Pulmonary artery endothelial cell (primary cell): Measurements from ENCODE around the gene SCN9A. TPM values are rescaled to one million over a fixed set of nuclear protein-coding genes. Genes with fewer than 3 reads are reported as not detected.
"Not testable (repeated sequence)": the region's sequence is repeated elsewhere in the genome, so short reads cannot be mapped to it uniquely, and the experiment has no call there.

ENCODE experiments used
- DNase-seq: peaks from one replicate; pipeline ENCODE4 v3.0.0-alpha.2; 2011; ENCODE audit warnings: low read depth, low spot score
- total RNA-seq: library from RNA; depleted of rRNA; stranded (reverse); fragments of >200 nt; gene quantifications from 2 replicates; pipeline ENCODE4 v1.2.3, GENCODE V29; 2014

Gene SCN9A
- total RNA-seq, 1 donor from 2014 or later: 0.33 TPM

DNA sequence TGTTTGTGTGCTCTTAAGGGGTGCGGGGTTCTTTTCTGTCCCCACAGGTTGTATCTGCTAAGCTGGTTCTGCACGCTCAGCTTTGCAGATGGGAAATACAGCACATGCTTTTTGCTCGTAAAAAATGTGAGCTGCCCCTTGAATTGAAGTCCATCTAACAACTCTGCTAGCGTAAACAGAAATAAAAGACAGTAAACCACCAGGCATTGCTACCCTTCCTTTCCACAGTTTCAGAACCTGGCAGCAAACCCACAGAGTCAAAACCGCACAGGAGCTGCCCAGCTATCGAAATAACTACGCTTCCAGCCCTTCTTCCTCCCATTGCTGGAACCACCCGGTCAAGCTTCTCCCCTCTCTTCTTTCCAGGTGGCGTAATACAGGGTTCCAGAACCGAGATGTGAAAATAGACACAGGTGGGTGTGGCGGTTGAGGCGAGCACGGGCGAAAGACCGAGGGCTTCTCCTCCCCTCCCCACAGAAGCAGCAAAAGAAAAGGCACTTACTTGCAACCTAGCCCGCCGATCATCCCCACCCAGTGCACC is 479 bp downstream of the SCN9A start:
- no peak for DNase-seq

DNA sequence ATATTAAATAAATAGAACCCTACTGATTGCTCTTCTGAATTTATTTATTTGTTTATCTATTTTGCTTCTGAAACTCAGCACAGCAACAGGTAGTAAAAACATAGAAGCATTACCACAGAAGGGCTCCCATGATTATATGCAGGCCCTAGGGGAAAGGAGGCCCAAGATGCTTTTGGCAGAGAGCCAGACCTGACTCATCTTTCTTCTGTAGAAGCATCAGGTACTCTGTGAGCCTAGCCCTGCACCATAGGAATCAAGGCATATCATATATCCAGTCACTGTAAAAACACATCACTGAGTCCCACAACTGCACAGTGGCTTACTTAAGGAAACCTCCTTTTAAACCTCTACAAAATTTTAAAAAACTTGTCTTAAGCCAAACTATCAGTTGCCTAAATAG is 1.8 kb downstream of the SCN9A start:
- DNase-seq: no peak

DNA sequence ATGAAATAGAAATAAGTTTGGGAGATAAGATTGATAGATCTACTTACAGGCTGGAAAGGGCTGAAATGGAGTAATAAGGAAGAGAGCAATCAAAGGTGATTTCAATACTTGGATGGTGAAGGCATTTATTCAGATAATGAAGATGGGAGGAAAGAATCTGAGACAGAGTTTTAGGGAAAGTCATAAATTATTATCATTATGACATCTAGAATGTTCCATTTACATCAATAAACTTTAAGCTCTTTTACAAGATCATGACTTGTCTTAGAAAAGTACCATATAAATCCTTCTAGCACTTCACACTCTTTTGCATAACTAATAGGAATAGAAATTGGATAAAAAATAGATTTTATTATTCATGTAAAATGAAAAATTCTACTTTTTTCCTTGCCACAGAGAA is 2.2 kb downstream of the SCN9A start:
- DNase-seq: no peak

DNA sequence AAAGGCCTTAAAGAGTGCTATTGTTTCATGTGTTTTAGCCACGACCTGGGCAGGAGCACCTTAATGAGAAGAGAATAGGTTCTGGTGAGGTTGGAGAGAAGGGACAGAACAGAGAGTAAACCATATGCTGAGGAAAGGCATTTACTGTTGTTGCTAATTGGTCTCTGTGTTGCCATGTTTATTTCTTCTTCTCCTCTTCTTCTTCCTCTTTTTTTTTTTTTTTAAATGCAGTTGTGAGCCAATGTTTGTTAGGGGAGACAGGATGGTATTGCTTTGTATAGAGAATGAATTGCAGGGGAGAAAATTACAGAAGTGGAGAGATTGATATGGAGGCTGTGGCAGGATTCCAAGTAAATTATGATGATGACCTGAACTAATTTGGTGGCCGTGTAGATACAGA is 2.6 kb downstream of the SCN9A start:
- DNase-seq: no peak

DNA sequence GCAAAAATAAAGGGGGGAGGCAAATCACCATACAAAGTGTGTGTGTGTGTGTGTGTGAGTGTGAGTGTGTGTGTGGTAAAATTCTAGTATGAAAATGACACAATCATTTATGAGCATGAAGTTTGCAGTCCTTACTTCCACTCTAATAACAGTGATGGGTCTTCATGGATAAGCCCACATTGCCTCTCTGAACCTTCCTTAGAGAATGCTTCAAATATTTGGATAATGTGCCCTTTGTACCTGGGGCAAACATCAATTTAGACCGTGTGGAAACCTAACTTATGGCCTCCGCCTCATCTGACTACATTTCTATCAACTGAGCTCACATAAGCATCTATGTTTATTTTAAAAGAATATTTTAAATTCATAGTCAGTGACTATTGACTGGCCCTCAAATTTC is 3.7 kb downstream of the SCN9A start:
- DNase-seq: no peak

DNA sequence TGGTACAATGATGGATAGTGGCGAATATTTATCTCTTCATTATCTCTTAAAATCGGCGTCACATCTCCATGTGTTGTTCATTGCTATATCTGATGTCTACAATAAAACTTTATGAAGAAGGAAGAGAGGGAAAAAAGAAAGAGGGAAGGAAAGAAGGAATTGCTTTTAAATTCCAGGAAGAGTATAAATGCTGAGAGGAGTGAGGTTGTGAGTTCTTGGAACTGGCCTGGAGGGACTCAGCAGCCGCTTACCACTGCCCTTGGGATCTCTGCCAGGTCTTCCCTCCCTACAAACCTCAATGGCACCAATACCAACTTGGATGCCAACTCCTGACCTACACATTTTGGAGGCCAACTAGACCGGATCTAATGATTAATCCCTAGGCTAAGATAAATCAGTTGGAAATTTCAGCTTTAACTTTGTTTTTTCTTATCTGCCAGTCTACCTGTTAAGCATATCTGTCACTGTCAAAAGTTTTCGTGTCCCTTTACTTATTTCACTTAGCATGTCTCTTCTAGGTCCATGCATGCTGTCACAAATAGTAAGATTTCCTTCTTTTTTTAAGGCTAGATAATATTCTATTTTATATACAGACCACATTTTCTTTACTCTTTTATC is 9.8 kb downstream of the SCN9A start:
- no peak for DNase-seq

DNA sequence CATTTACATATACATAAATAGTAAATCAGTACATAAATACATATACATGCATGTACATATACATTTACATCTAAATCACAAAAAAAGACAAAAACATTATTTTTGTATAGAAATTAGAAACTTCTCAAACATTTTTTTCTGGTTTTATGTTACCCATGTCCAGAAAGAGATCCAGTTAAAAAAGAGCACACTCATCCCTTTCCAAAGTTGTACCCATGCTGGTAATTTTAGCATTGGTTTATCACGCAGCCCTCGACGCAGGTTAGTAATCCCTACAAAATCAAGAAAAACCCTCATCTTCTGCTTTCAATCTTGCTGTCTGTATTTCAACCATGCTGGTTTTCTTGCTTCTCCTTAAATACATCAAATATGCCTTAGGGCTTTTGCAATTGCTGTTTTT is 10.5 kb downstream of the SCN9A start:
- DNase-seq: no peak

DNA sequence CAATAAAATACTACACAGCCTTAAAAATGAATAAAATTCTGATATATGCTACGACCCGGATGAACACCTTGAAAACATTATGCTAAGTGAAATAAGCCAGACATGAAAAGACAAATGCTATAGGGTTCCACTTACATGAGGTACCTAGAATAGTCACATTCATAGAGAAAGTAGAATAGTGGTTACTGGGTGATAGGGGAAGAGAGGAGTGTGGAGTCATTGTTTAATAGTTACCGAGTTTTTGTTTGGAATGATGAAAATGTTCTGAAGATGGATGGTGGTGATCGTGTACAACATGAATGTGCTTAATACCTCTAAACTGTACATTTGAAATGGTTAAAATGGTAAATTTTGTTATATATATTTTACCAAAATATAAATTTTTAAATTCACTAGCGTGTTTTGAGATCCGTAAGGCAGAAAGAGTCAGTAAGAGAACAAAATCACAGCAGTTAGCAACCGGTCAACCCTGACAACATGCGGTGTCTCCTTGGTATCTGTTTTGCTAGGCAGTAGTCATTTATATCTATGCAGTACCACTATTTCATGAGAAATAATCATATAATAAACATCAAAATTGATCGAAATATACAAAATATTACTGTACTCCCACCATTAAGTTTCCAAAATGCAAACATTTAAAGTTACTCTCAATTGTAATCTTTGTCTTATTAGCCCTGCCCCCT is 11.1 kb downstream of the SCN9A start:
- no peak for DNase-seq

DNA sequence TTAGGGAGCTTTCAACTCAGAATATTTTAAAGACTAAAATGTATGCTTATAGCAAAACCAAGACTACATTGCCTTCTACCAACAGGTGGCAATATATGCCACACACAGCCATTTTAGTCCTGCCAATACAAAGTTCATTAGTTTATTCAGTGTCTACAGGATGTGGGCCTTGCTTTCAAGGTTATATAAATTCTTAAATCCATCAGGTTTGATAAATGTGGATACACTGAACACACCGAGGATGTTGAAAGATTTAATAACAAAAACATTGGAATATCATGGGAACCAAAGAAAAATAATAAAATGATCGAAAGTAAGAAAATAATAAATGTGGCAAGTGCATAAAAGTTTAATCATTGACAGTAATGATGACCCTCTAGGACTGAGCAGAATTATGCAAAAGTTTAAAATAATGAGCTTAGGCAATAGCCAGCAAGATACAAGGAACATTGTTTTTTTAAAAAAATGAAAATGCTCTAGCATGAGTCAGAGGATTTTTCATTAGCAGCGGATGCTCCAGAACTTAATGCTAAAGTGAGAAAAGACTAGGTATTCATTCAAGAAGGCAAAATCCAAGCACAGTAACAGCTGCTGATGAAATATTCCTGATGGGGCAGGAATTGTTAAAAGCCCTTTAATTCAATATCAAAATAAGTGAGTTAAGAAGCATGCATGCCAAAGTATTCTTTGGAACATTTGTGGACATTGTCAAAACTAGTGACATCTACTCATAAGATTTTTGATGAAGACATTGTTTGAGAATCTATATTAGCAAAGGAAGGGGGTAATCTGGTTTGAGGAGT is 14.2 kb downstream of the SCN9A start:
- no peak for DNase-seq

DNA sequence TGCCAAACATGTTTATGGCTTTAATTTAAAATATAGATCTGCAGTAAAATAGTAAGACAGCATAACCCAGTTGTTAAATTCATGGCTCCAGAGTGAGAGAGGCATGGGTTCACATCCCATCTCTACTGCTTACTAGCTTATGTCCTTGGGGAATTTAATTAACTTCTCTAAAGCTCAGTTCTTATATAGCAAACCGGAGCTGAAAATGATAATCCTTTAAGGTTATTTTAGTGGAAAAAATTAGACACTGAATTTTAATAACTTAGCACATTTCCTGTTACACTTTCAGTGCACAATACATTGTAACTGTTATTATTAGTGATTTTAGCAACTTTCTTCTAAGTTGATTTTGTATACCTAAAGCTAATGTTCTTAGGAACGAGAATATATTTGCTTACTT is 14.8 kb downstream of the SCN9A start:
- no peak for DNase-seq

DNA sequence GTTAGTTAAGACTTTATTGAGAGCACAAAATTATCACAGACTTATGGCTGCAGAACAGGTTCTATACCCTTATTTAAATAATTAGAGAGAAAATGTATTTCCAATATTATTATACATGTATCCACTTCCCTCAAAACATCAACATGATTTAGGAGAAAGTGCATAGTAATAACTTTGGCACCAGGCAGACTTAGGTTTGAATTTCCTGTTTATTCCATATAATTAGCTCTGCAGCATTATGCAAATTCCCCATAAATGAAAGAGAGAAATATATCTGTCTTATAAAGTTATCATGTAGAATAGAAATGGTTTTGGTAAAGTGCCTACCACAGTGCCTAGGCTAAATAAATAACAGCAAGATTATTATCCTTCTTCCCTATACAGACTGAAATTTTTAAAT is 15.3 kb downstream of the SCN9A start:
- DNase-seq: no peak

DNA sequence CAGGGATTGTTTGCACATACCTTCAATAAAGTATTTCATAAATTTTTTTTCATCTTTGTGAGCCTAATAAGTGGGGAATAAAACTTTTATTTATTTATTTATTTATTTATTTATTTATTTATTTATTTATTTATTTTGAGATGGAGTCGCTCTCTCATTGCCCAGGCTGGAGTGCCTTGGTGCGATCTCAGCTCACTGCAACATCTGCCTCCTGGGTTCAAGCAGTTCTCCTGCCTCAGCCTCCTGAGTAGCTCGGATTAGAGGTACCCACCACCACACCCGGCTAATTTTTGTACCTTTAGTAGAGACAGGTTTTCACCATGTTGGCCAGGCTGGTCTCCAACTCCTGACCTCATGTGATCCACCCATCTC is 17.8 kb downstream of the SCN9A start:
- DNase-seq: not testable (repeated sequence)

DNA sequence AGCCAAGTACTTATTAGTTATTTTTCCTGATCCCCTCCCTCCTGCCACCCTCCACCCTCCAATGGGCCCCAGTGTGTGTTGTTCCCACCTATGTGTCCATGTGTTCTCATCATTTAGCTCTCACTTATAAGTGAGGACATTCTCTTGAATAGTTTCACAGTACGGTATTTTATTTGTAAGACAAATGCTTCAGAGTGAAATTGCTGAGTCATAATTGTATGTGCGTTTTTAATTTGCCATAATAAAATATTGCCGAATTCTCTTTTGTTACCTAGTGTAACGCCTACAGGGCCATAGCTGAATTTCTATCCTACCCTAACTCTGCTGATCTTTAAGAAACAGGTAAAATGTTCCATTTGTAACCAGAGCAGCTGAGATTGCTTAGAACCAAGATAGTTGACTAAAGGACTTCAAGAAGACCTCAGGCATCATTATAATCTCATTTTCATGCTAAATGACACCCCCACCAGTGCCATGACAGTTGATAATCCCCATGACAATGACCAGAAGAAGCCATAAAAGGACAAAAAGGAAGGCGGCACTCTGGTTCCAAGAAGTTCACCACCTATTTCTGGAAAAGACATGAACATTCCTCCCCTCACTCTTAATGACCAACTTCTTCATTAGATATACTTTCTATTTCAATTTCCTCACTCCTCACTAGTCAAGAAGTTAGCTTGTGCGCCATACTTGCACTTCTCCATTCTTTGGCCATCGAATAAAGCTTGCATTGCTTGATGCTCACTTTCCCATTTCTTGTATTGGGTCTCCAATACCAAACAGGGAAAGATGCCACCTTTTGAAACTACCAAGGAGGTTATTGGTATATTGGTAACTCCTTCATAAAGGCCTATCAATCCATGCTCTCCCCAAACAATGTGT is 18.4 kb downstream of the SCN9A start:
- no peak for DNase-seq

DNA sequence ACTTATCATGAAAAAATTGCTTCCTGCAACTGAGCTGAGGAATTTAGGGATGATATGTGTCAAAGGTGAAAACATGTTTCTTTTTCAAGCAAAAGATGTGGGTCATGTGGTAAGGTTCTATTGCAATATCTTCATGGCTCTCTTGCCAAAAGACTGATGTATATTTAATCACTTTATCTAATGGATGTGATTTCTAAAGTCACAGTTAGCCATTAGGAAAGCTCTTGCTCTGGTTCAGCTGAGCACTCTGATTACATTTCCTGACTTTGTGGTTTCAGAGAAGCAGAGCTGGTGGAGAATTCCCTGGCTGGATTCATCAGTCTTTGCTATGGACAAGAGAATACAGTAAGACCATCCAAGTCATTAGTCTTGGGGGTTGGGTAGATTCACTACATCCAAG is 24.4 kb downstream of the SCN9A start:
- DNase-seq: no peak

DNA sequence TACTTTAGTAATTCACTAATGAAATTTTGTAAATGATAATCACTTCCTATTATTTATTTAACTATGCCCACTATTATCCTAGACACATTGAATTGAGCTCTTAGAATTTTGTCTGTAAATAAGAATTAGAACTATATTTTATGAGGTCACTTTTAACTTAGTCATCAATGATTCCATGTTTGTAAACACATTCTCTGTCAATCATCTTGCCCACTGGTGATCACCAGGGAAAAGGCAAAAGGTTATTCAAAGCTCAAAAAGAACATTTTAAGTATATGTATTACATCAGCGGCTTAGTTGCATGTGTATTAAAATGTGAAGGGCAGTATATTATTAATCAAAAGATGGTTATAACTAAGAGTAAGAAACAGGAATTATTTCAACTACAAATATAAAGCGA is 25.2 kb downstream of the SCN9A start:
- no peak for DNase-seq

DNA sequence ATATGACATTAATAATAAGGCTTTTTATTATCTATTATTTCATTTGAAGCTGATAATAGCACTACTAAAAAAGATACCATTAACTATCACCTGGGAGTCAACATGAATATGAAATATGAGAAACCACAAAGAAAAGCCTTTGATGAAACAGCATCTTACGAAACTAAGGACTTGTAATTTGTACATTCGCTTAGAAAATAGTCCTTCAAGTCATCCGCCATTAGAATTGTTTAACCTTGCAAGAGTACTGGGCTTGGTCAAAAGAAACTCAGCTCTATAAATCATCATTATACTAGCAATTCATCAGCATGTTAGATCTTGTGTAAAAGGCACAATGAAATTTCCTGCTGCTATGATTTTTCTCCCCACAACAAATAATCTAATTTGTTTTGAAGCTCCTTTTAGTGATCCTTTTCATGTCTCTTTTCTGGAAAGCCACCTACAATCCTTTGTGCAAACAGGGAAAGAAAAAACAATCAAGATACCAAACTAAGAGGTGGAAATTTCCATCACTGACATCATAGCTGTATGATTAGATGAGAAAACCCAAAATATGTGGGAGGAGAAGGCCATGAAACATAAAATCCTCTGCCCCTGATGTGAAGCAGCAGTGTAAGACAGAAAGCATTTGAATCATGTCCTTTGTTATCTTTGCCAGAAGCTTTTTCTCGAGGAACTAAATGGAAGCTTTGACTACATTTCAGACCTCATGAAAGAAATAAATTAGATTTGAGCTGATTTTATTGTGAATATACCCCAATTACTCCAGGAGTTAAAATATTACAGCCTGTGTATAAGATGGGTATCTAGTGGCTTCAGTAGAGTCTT is 31.2 kb downstream of the SCN9A start:
- no peak for DNase-seq

DNA sequence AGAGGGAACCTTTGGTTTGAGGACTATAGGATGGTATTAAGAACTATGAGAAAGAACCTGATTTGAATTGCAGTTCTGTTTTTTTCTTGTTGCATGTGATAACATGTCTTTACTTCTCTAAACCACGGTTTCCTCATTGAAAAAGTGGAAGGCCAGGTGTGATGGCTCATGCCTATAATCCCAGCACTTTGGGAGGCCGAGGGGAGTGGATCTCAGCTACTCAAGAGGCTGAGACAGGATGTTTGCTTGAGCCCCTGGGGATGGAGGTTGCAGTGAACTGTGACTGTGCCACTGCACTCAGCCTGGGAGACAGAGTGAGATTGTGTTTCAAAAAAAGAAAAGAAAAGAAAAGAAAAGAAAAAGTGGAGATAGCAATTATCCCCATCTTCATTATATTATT is 32.3 kb downstream of the SCN9A start:
- no peak for DNase-seq

DNA sequence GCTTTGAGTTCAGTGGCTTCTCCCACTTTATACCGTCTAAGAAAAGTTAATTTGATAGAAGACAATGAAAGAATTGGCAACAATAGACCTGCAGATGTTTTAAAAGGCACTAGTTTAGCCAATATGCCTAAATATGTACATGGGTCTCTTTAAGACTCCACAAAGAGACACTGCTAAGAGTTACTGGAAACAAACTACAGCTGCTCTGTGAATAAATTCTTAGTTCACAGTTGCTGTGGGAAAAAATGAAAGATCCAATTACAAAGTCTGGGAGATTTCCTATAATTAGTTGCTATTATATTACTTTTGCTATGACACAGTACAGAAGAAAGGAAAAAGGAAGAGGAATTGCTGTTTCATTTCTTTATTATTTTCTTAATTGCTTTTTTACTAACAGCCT is 34.3 kb downstream of the SCN9A start:
- DNase-seq: no peak

DNA sequence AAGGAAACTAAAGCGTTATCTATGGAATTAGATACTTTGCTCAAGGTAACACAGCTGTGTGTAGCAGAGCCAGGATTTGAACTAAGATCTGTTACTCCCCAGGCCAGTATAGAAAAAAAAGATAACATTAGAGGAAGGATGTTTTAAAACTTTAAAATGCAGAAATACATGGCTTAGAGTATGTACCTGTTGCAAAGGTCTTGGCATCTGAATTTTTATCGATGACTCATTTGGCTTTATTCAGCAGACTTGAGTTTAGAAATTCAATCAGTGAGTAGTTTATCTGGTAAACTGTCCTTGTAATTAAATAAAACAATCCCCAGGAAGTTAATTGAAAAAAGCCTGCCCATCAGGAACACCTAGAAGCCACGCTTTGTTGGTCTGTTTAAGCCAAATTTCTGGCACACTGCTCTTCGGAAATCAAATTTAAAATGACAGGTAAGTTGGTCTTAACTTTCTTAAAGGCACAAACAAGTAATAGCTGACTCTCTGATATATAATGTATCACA is 36.9 kb downstream of the SCN9A start:
- DNase-seq: no peak

DNA sequence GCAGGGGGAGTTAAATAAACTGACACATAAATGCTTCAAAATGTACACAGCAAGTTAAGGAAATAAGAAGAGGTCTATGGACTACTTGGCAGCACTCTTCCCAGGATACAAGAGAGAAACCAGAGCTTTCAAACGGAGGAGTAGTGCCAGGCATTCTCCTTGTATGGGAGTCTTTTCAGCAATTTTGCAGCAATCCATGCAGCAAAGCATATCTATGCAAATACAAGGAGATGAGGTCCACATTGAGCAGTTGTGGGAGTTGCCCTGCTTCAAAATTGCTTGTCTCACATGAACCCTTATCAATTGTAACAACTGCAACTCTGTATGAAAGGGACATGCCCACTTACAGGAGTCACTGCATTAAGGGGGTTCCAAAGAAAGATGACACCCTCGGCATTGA is 37.8 kb downstream of the SCN9A start:
- no peak for DNase-seq
